Panc1 (cell line): ENCODE results near the gene ADIPOR1. TPM values are rescaled to one million over a fixed set of nuclear protein-coding genes. Genes with fewer than 3 reads are reported as not detected.
A peak's percentile ranks its signal among the peaks of the same experiment; 100 is the strongest.

Experiments
- ATAC-seq: fragments of 200-7000 bp; cut with Tn5 transposase; 2 replicates; pipeline ENCODE4 v1.9.1; 2020; ENCODE audit warnings: mild to moderate bottlenecking, moderate library complexity
- BruUV-seq: library from RNA; stranded (reverse); fragments of 400-500 nt; replicated peaks from 2 replicates; lab custom pipeline; 2021; lab: Mats Ljungman, UMichigan
- CTCF ChIA-PET: fragments of 300-600 bp; sonication (Branson Sonifier 250); formaldehyde crosslinking; loops from one replicate; lab custom pipeline; 2022; ENCODE audit warnings: antibody characterized with exemption; lab: Charles Lee
- POLR2A ChIA-PET: fragments of 300-600 bp; sonication (Branson Sonifier 250); formaldehyde crosslinking; loops from one replicate; lab custom pipeline; 2022; ENCODE audit warnings: antibody characterized with exemption; lab: Charles Lee
- DNase-seq: peaks from one replicate; pipeline ENCODE4 v3.0.0-alpha.2; 2010; ENCODE audit warnings: low read depth, low spot score
- H3K27ac ChIP-seq: 2 replicates; pipeline ENCODE4 v1.5.1; 2011; ENCODE audit warnings: mild to moderate bottlenecking, low read length, inconsistent platforms
- H3K27me3 ChIP-seq: fragments of 200-500 bp; sonication (Bioruptor generic); 2 replicates; pipeline ENCODE4 v1.6.0; 2014; ENCODE audit warnings: low read length, inconsistent platforms; ENCODE audit not compliant: control insufficient read depth, insufficient read depth
- H3K36me3 ChIP-seq: fragments of 200-500 bp; sonication (Bioruptor generic); 2 replicates; pipeline ENCODE4 v1.5.1; 2014; ENCODE audit warnings: inconsistent platforms, mild to moderate bottlenecking, low read length, moderate library complexity; ENCODE audit not compliant: control insufficient read depth, insufficient read depth
- H3K4me1 ChIP-seq: 2 replicates; pipeline ENCODE4 v1.5.1; 2011; ENCODE audit warnings: inconsistent platforms, mild to moderate bottlenecking, low read length, moderate library complexity; ENCODE audit not compliant: control insufficient read depth, insufficient read depth
- H3K4me3 ChIP-seq, 2 experiments: 2 replicates each; pipeline ENCODE4 v1.5.1; 2011 to 2012; ENCODE audit warnings: low read depth in 2 of 2, low read length in 2 of 2, mild to moderate bottlenecking in 2 of 2, inconsistent platforms in 1 of 2, moderate library complexity in 1 of 2
- H3K9me3 ChIP-seq: fragments of 200-500 bp; sonication (Bioruptor generic); 2 replicates; pipeline ENCODE4 v1.5.1; 2014; ENCODE audit warnings: low read depth, mild to moderate bottlenecking, inconsistent platforms, low read length, moderate library complexity; ENCODE audit not compliant: control insufficient read depth, insufficient read depth
- CTCF ChIP-seq: fragments of 450-650 bp; IDR thresholded peaks from 2 replicates; pipeline ENCODE4 v1.5.1; 2017; ENCODE audit warnings: mild to moderate bottlenecking
- POLR2AphosphoS5 ChIP-seq: IDR thresholded peaks from 2 replicates; pipeline ENCODE4 v1.6.1; 2012; ENCODE audit warnings: mild to moderate bottlenecking, low read depth, low read length, moderate library complexity
- REST ChIP-seq, 2 experiments: IDR thresholded peaks; 2 replicates each; pipeline ENCODE4 v1.6.1; 2011 to 2012; ENCODE audit warnings: low read depth in 2 of 2, control low read depth in 1 of 2, low read length in 1 of 2, mild to moderate bottlenecking in 1 of 2, moderate library complexity in 1 of 2; ENCODE audit not compliant: insufficient read depth in 1 of 2
- SIN3A ChIP-seq: IDR thresholded peaks from 2 replicates; pipeline ENCODE4 v1.6.1; 2012; ENCODE audit warnings: low read depth, mild to moderate bottlenecking, low read length, moderate library complexity, borderline replicate concordance; ENCODE audit not compliant: insufficient read depth
- TCF7L2 ChIP-seq: IDR thresholded peaks from 2 replicates; pipeline ENCODE4 v1.6.1; 2011; ENCODE audit warnings: mild to moderate bottlenecking, low read depth, low read length, inconsistent platforms
- in situ Hi-C: cut with HindIII; loops from 2 replicates; pipeline ENCODE4 v1.10.0; 2016; ENCODE audit warnings: low sequenced_read_pairs, low pct_unique_long_range_greater_than_20kb
- intact Hi-C: fragments of 100-400 bp; cut with micrococcal nuclease; formaldehyde crosslinking; loops from one replicate; pipeline ENCODE4 v1.10.0; 2022; ENCODE audit not compliant: unreplicated experiment
- total RNA-seq: library from RNA; stranded (reverse); gene quantifications from one replicate; pipeline ENCODE4 v1.2.1, GENCODE V29; 2021; ENCODE audit not compliant: unreplicated experiment

Gene ADIPOR1
- total RNA-seq, 1 experiment from 2014 or later = 78.2 TPM

GRCh38 chr1:202968351-202968750, 10.2 kb upstream of the ADIPOR1 start:
- ATAC-seq = no peak
- POLR2A ChIA-PET = no interaction called here
- TF ChIP-seq CTCF (no peak), TCF7L2 (no peak), POLR2AphosphoS5 (no peak), REST (IDR thresholded peaks at IDR 0.05; ENCODE audit: insufficient read depth in 1 of 2, low read depth in 2 of 2, low read length in 1 of 2) (no peak), SIN3A (no peak)
- in situ Hi-C loops = no loop called here
- H3K9me3 ChIP-seq = no peaks in the 10 kb centered on the region
- H3K36me3 ChIP-seq = no peaks in the 10 kb centered on the region
- no peak overlapping the region for H3K27ac ChIP-seq
- no peak for DNase-seq
- 0 out of 2 replicates have a peak, but pooled peaks cover 9% of the 10 kb centered on the region for H3K4me1 ChIP-seq
- CTCF ChIA-PET = no interaction called here
- H3K4me3 ChIP-seq = peak overlapping the region in 1 of 2 experiments; percentile 71; a peak in 1 of 4 replicates
- peaks cover 2% of the 10 kb centered on the region; the same call in 1 of the 2 replicates for H3K27me3 ChIP-seq
- BruUV-seq = no TSS peak
- intact Hi-C loops = no loop called here

GRCh38 chr1:202967684-202968281, 9.7 kb upstream of the ADIPOR1 start:
- POLR2A ChIA-PET = interaction anchor here (0.6 kb wide), 1 partner anchor 45 kb away, joined by 4 read pairs; no protein-coding TSS in a partner anchor
- CTCF ChIA-PET = no interaction called here

More at GRCh38 chr1:202967684-202968281, 9.7 kb upstream of the ADIPOR1 start:
- intact Hi-C loops (no loop called here), in situ Hi-C loops (no loop called here)
- Histone ChIP-seq H3K36me3 (no peaks in the 10 kb centered on the region; the same call in 1 of the 2 replicates), H3K9me3 (no peaks in the 10 kb centered on the region), H3K4me1 (0 out of 2 replicates have a peak, but pooled peaks cover 9% of the 10 kb centered on the region), H3K27me3 (peaks cover 2% of the 10 kb centered on the region; the same call in 1 of the 2 replicates), H3K27ac (peak overlapping the region; percentile 60), H3K4me3 (peak overlapping the region; percentile 52 to 71)
- ATAC-seq (peak; percentile 30), DNase-seq (no peak)
- no TSS peak for BruUV-seq
- TF ChIP-seq CTCF = no peak
- no peak for TF ChIP-seq REST (IDR thresholded peaks at IDR 0.05; ENCODE audit: insufficient read depth in 1 of 2, low read depth in 2 of 2, low read length in 1 of 2)
- TF ChIP-seq POLR2AphosphoS5 = no peak
